ENCODE measurements around the gene ADCY2. TPM values are rescaled to one million over a fixed set of nuclear protein-coding genes. Genes with fewer than 3 reads are reported as not detected.
A peak's percentile ranks its signal among the peaks of the same experiment; 100 is the strongest.

ADCY2 gene
- total RNA-seq, 1 experiment from 2014 or later: not detected

DNA sequence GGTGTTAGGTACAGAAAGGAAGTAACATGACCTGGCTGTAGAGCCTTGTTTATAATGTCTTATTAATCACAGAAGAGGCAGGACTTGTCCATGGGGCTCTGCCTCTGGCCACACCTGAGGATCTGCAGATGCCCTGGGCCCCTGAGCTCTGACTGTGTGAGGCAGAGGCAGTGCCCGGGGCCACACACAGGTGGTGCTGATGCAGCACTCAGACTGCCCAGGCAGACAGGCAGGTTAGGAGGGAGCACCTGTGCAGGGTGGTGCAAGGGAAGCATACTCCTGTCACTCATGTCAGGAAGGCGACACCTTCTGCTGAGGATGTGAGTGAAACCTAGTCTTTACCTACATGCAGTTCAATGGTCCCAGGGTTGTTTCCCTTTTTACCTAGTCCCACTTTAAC lies 366.3 kb downstream of the ADCY2 start:
- no TSS peak for BruUV-seq (replicated peaks)
- Histone ChIP-seq H3K4me1 (no peaks in the 10 kb centered on the region), H3K4me3 (ENCODE audit: low read depth, low read length) (no peak overlapping the region), H3K36me3 (ENCODE audit: control insufficient read depth, insufficient read depth, low read length) (no peaks in the 10 kb centered on the region), H3K9me3 (no peaks in the 10 kb centered on the region), H3K27me3 (replicated peaks; ENCODE audit: control insufficient read depth, insufficient read depth, low read length) (0 out of 2 replicates have a peak, but pooled peaks cover 1% of the 10 kb centered on the region)
- CTCF ChIA-PET: no interaction called here
- H3K36me3 Mint-ChIP-seq (ENCODE audit: insufficient read depth, unreplicated experiment): no peaks in the 10 kb centered on the region
- TF ChIP-seq, protein P1, sequence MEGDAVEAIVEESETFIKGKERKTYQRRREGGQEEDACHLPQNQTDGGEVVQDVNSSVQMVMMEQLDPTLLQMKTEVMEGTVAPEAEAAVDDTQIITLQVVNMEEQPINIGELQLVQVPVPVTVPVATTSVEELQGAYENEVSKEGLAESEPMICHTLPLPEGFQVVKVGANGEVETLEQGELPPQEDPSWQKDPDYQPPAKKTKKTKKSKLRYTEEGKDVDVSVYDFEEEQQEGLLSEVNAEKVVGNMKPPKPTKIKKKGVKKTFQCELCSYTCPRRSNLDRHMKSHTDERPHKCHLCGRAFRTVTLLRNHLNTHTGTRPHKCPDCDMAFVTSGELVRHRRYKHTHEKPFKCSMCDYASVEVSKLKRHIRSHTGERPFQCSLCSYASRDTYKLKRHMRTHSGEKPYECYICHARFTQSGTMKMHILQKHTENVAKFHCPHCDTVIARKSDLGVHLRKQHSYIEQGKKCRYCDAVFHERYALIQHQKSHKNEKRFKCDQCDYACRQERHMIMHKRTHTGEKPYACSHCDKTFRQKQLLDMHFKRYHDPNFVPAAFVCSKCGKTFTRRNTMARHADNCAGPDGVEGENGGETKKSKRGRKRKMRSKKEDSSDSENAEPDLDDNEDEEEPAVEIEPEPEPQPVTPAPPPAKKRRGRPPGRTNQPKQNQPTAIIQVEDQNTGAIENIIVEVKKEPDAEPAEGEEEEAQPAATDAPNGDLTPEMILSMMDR (IDR thresholded peaks at IDR 0.05; ENCODE audit: insufficient read depth in 1 of 2, low read depth in 1 of 2, low read length in 1 of 2, severe bottlenecking in 1 of 2, unreplicated experiment in 1 of 2): no peak
- DNase-seq: peak in 1 of 2 experiments; percentile 18
- POLR2A ChIA-PET: no interaction called here
- no peaks in the 10 kb centered on the region for H3K4me1 Mint-ChIP-seq (ENCODE audit: low read depth, unreplicated experiment)
- intact Hi-C loops (cut with micrococcal nuclease; ENCODE audit: unreplicated experiment): loop anchor here (5.0 to 10.0 kb wide), 2 partner anchors 45 to 93 kb away; partner anchors contain the start of gene CFAP90
- H3K4me3 Mint-ChIP-seq (ENCODE audit: unreplicated experiment): no peak overlapping the region
- H3K9me3 Mint-ChIP-seq (ENCODE audit: unreplicated experiment): no peaks in the 10 kb centered on the region
- H3K27ac Mint-ChIP-seq (ENCODE audit: unreplicated experiment): no peak overlapping the region
- H3K27me3 Mint-ChIP-seq (ENCODE audit: insufficient read depth, unreplicated experiment): peaks cover 23% of the 10 kb centered on the region

DNA sequence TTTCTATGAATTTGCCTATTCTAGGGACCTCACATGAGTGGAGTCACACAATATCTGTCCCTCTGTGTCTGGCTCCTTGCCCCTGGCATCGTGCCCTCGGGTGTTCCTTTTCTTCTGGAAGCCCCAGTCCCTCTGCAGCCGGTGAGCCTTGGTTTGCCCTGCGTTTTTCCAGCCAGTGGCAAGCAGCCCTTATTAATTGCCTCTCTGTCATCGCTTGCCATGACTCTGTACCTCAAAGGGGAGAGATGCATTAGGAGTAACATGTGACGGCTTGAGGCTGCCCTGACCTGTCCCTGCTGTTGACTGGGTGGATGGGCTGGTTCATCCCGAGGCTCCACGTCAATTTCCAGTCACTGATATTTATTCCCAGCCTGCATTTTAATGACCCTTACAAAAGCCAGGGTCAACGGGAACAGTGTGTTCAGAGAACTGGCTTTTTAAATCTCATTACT lies 367.7 kb downstream of the ADCY2 start:
- Histone ChIP-seq H3K4me3 (ENCODE audit: low read depth, low read length) (no peak overlapping the region), H3K36me3 (ENCODE audit: control insufficient read depth, insufficient read depth, low read length) (no peaks in the 10 kb centered on the region), H3K4me1 (no peaks in the 10 kb centered on the region), H3K9me3 (no peaks in the 10 kb centered on the region), H3K27me3 (replicated peaks; ENCODE audit: control insufficient read depth, insufficient read depth, low read length) (0 out of 2 replicates have a peak, but pooled peaks cover 1% of the 10 kb centered on the region)
- ChIA-PET POLR2A (no interaction called here), CTCF (no interaction called here)
- TF ChIP-seq, protein P1 (IDR thresholded peaks at IDR 0.05; ENCODE audit: insufficient read depth in 1 of 2, low read depth in 1 of 2, low read length in 1 of 2, severe bottlenecking in 1 of 2, unreplicated experiment in 1 of 2): no peak
- Mint-ChIP-seq H3K36me3 (ENCODE audit: insufficient read depth, unreplicated experiment) (no peaks in the 10 kb centered on the region), H3K27me3 (ENCODE audit: insufficient read depth, unreplicated experiment) (peaks cover 16% of the 10 kb centered on the region), H3K4me3 (ENCODE audit: unreplicated experiment) (no peak overlapping the region), H3K9me3 (ENCODE audit: unreplicated experiment) (no peaks in the 10 kb centered on the region), H3K27ac (ENCODE audit: unreplicated experiment) (no peak overlapping the region), H3K4me1 (ENCODE audit: low read depth, unreplicated experiment) (no peaks in the 10 kb centered on the region)
- intact Hi-C loops (cut with micrococcal nuclease; ENCODE audit: unreplicated experiment): loop anchor here (5.0 to 10.0 kb wide), 2 partner anchors 44 to 91 kb away; partner anchors contain the start of gene CFAP90
- DNase-seq: no peak
- no TSS peak for BruUV-seq (replicated peaks)

DNA sequence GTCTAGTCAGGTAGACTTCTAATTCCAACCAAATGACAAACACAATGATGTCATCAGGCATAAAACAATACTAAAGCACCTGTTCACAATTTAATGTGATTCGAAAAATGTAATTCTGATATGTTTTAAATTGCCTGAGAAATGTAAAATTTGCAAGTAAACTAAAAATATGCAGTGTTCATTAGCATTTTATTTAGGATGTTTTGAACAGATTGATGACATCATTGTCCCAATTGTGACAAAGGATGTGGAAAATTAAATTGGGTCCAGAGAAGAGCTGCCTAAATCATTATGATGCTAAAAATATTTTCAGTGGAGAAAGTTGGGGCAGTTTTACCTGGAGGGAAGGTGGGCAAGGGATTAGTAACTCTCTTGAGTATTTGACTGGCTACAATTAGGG lies 368.5 kb downstream of the ADCY2 start:
- H3K27ac Mint-ChIP-seq (ENCODE audit: unreplicated experiment): no peak overlapping the region

More for the DNA sequence above, 368.5 kb downstream of the ADCY2 start:
- Mint-ChIP-seq H3K9me3 (ENCODE audit: unreplicated experiment) (no peaks in the 10 kb centered on the region), H3K4me1 (ENCODE audit: low read depth, unreplicated experiment) (no peaks in the 10 kb centered on the region), H3K27me3 (ENCODE audit: insufficient read depth, unreplicated experiment) (peaks cover 15% of the 10 kb centered on the region), H3K36me3 (ENCODE audit: insufficient read depth, unreplicated experiment) (no peaks in the 10 kb centered on the region), H3K4me3 (ENCODE audit: unreplicated experiment) (no peak overlapping the region)
- intact Hi-C loops (cut with micrococcal nuclease; ENCODE audit: unreplicated experiment): loop anchor here (5.0 to 10.0 kb wide), 2 partner anchors 43 to 90 kb away; partner anchors contain the start of gene CFAP90
- TF ChIP-seq, protein P1 (IDR thresholded peaks at IDR 0.05; ENCODE audit: insufficient read depth in 1 of 2, low read depth in 1 of 2, low read length in 1 of 2, severe bottlenecking in 1 of 2, unreplicated experiment in 1 of 2): no peak
- ChIA-PET CTCF (no interaction called here), POLR2A (no interaction called here)
- no peaks in the 10 kb centered on the region for H3K4me1 ChIP-seq
- BruUV-seq (replicated peaks): no TSS peak
- no peaks in the 10 kb centered on the region for H3K9me3 ChIP-seq
- no peaks in the 10 kb centered on the region for H3K36me3 ChIP-seq (ENCODE audit: control insufficient read depth, insufficient read depth, low read length)
- DNase-seq: no peak
- no peak overlapping the region for H3K4me3 ChIP-seq (ENCODE audit: low read depth, low read length)
- 0 out of 2 replicates have a peak, but pooled peaks cover 1% of the 10 kb centered on the region for H3K27me3 ChIP-seq (replicated peaks; ENCODE audit: control insufficient read depth, insufficient read depth, low read length)

Data from Caco-2 (cell line).